ENCODE measurements around the gene CATSPERD. TPM values are rescaled to one million over a fixed set of nuclear protein-coding genes. Genes with fewer than 3 reads are reported as not detected.

CATSPERD gene
- total and polyA plus RNA-seq, 2 of the 4 experiments (the other 2 are of a cell fraction): not detected

DNA sequence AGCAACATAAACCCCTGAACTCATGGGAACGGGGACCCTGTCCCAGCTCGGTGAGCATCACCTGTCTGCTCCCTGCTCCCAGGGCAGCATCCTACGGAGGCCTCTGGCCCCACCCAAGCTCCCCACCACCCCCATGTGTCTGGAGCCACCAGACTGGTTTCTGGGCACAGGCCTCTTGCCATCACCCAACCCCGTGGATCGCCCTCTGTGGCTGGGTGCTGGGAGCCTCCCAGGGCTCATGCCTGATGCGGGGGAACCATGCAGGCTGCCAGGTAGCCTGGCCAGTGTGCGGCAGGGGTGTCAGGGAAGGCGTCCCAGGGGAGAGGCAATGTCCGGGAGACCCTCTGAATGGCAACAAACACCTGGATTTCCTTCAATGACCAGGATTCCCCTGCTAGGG lies 42.9 kb upstream of the CATSPERD start:
- no peak overlapping the region for H2AK9ac ChIP-seq (replicated peaks; ENCODE audit: low read depth, low read length, poor library complexity)
- no peak overlapping the region for H3K4me2 ChIP-seq (ENCODE audit: low read depth, low read length)
- H3K23ac ChIP-seq (ENCODE audit: low read depth, low read length): no peak overlapping the region
- POLR2A ChIA-PET (ENCODE audit: unreplicated experiment): no interaction called here
- H3K4ac ChIP-seq (ENCODE audit: low read depth, low read length): no peak overlapping the region
- no peaks in the 10 kb centered on the region; the same call in 1 of the 2 replicates for H4K20me1 ChIP-seq (ENCODE audit: insufficient read depth, low read length)
- in situ Hi-C loops (cut with MboI; ENCODE audit: low sequenced_read_pairs) (no loop called here), dilution Hi-C loops (cut with HindIII; ENCODE audit: low sequenced_read_pairs, unreplicated experiment) (no loop called here), intact Hi-C loops (cut with micrococcal nuclease) (no loop called here)
- H3K9ac ChIP-seq (ENCODE audit: low read depth, low read length): no peak overlapping the region
- H3K79me1 ChIP-seq (ENCODE audit: low read depth in 1 of 2, low read length in 2 of 2): peaks cover 15 to 19% of the 10 kb centered on the region in 2 experiments; a peak in 3 of 4 replicates
- DNase-seq: no peak
- no peak overlapping the region for H4K5ac ChIP-seq (ENCODE audit: low read depth, low read length)
- H2AFZ ChIP-seq (replicated peaks; ENCODE audit: low read length, poor library complexity): no peak overlapping the region
- BruUV-seq (replicated peaks): no TSS peak
- peaks cover 3% of the 10 kb centered on the region; the same call in 1 of the 2 replicates for H3K36me3 ChIP-seq (ENCODE audit: control insufficient read depth, insufficient read depth, low read length)
- 97% methylated on average over 5 of the region's 9 CpGs; no CpG with 5 or more reads in 1 of the 2 experiments for WGBS, 2 experiments (ENCODE audit: extremely low coverage in 2 of 2, insufficient read length in 1 of 2)
- no peak for ATAC-seq (ENCODE audit: low read depth)
- no peak overlapping the region for H3K56ac ChIP-seq (ENCODE audit: extremely low read depth, insufficient read depth, low read length)
- no peak overlapping the region for H2AK5ac ChIP-seq (ENCODE audit: low read depth, low read length)
- H3K27ac ChIP-seq (ENCODE audit: insufficient read depth, low read length): no peak overlapping the region
- H2BK120ac ChIP-seq (ENCODE audit: low read depth, low read length): no peak overlapping the region
- no peak overlapping the region for H2BK20ac ChIP-seq (ENCODE audit: low read depth, low read length)
- peaks cover 7% of the 10 kb centered on the region; the same call in 1 of the 2 replicates for H3K9me1 ChIP-seq (ENCODE audit: insufficient read depth, low read length)
- no peak overlapping the region for H3K4me3 ChIP-seq (ENCODE audit: insufficient read depth, low read depth, low read length)
- no peak overlapping the region for H4K8ac ChIP-seq (ENCODE audit: low read depth in 2 of 2, low read length in 2 of 2)
- H3K18ac ChIP-seq (ENCODE audit: low read depth, low read length): no peak overlapping the region
- peaks cover 7% of the 10 kb centered on the region for H3K4me1 ChIP-seq (ENCODE audit: control insufficient read depth, insufficient read depth, low read length)
- no peak overlapping the region for H2BK5ac ChIP-seq (ENCODE audit: low read depth, low read length, poor library complexity, severe bottlenecking)
- no peak overlapping the region for H3K14ac ChIP-seq (replicated peaks; ENCODE audit: low read depth, low read length)
- no peak overlapping the region for H4K91ac ChIP-seq (ENCODE audit: insufficient read depth, low read depth, low read length)
- no peak overlapping the region for H2BK15ac ChIP-seq (ENCODE audit: low read depth, low read length)
- TF ChIP-seq NFE2L2 (IDR thresholded peaks at IDR 0.05; ENCODE audit: low read depth, low read length) (no peak), SMC3 (IDR thresholded peaks at IDR 0.05; ENCODE audit: low read depth, low read length) (no peak), CEBPB (IDR thresholded peaks at IDR 0.05; ENCODE audit: low read depth, low read length) (no peak), MAZ (IDR thresholded peaks at IDR 0.05; ENCODE audit: borderline replicate concordance, low read depth, low read length) (no peak)
- H3K9me3 ChIP-seq (ENCODE audit: control insufficient read depth, insufficient read depth, low read length): no peaks in the 10 kb centered on the region
- CTCF ChIA-PET: no interaction called here
- H3K27me3 ChIP-seq (ENCODE audit: control insufficient read depth, insufficient read depth, low read length): no peaks in the 10 kb centered on the region
